Measurements from ENCODE around the gene EYA2.
"Not testable (repeated sequence)": the region's sequence is repeated elsewhere in the genome, so short reads cannot be mapped to it uniquely, and the experiment has no call there.

Gene EYA2, protein sequence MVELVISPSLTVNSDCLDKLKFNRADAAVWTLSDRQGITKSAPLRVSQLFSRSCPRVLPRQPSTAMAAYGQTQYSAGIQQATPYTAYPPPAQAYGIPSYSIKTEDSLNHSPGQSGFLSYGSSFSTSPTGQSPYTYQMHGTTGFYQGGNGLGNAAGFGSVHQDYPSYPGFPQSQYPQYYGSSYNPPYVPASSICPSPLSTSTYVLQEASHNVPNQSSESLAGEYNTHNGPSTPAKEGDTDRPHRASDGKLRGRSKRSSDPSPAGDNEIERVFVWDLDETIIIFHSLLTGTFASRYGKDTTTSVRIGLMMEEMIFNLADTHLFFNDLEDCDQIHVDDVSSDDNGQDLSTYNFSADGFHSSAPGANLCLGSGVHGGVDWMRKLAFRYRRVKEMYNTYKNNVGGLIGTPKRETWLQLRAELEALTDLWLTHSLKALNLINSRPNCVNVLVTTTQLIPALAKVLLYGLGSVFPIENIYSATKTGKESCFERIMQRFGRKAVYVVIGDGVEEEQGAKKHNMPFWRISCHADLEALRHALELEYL

DNA sequence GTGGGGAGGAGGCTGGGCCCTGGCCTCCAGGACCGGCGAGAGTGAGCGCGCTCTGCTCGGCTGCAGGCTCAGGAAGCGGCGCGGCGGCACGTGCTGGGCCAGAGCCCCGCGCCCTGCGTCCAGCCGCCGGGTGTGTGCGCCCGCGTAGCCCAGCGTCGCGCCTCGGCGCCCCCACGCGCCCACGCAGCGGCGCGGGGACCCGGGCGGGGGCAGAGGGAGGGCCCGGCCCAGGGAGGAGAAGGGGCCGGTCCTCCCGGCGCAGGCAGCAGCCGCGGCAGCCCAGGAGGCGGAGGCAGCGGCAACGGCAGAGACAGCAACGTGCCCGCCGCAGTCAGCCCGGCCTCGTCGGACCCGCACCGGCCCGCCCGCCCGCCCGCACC, at the start of gene EYA2:
EYA2 (plus strand) TSS at position 265 of the 380 bp plus-strand sequence. CDS start 95,168 bp downstream, outside the sequence.
- no peak for DNase-seq

DNA sequence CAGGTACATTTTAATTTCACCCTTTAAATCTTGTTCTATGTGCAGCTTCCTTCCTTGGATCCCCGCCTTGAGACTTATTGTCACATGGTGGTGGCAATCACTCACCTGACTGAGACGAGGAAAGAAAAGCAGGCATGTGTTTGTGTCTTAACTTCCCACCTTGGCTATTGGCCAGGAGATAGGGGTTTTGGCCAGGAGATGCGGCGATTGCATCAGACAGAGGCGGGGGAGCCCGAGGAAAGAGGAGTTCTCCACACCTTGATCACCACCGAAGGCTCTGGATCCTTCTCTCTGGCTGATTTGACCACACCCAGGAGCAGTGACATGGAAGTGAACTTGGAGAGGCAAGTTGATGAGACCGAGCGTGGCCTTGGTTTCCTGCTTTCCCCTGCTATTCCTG, 49.7 kb upstream of the EYA2 start:
- no peak for DNase-seq

DNA sequence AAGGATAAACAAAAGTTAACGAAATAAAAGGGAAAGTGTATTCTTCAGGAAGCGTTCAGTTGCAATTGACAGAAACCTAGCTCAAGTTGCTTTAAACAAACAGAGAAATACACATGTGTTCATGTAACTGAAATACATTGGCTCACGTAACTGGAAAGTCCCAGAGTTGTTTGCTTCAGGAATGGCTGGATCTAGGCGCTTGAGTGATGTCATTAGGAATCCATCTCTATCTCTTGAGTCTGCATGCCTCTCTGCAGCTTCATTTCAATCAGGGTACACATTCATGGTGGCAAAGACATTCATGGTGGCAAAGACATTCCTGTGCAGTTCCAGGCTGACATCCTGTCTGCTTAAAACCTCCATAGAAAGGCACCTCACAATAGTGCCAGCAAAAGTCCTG, 45.4 kb upstream of the EYA2 start:
- no peak for DNase-seq

DNA sequence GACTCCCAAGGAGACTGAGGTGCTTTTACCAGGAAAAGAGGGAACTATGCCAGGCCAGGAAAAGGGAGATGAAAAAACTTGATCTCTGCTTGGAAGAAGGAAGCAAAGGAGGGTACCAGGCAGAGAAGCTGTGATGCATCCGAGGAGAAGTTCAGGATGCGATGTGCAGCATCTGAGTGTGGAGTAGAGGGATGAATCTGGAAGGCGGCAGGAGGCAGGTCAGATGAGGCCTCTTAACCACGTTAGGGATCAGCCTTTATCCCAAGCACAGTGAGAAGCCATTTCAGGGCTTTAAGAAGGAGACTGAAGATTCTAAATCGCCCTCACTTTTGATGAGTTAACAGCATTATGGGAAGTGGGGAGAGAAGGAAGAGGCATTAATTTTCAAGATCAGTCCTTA, 44.9 kb upstream of the EYA2 start:
- no peak for DNase-seq

DNA sequence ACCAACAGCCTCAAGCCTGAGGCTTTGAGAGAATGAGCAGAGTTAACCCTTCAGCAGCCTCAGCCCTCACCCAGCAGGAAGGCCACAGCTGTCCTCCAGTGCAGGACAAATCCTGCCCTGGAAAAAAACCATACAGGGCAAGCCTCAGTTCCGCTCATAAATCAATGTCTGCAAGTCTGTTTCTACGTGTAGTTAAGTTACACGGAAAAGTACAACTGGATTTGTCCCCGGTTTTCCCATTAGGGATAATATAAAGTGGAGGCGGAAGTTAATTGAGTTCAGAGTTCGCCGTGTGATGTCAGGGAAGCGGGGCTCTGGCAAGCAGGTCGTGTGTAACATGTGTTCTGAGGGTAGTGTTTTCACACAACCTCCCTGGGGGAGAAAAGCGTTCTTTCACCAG, 44.2 kb upstream of the EYA2 start:
- DNase-seq = no peak

DNA sequence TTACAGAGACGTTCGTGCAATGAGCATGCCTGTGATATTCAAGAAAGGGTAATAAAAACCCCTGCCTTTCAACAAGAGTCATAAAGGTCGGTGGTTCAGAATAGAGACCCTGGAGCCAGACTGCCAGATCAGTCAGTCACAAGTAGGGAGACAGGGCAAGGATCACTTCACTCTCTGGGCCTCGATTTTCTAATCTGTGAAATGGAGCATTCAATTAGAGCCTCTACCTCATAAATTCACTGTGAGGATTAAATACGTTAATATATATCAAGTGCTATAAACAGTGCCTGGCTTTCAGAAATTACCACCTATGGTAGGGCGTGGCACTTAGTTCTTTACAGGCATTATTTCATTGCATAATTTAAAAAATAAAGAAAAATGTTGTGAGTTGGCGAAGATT, 43.7 kb upstream of the EYA2 start:
- no peak for DNase-seq

DNA sequence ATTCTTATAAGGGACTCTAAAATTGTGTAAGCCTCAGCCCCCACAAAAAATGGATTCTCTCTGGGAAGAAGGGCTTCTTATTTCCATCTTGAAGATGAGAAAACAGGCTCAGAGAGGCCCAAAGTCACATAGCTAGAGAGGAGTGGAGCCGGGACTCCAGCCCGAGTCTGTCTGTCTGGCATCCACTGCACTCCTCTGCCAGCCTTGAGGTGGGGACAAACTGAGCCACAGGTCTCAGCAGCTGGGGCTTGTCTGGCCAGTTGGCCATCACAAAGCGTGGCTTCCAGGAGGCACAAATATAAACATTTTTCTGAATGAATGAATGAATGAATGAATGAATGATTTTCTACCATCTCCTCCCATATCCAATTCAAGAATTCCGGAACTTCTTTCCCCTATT, 42.9 kb upstream of the EYA2 start:
- no peak for DNase-seq

DNA sequence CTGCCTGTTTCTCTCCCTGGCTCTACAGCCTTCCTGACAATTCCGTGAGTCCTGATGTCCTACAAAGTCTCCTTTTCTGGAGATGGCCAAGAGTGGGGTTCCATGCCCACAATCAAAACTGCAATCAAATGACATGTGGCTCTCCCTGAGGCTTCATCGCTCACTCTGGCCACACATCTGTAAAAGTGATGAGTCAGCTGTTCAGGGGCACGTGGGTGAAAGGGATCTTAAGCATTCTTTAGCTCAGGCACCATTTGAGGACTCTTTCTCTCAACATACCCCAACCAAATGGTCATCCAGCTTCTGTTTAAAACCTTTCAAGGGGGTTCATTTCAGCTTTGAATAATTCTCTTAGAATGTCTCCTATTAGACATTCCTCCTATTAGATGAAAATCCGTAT, 42.3 kb upstream of the EYA2 start:
- no peak for DNase-seq

DNA sequence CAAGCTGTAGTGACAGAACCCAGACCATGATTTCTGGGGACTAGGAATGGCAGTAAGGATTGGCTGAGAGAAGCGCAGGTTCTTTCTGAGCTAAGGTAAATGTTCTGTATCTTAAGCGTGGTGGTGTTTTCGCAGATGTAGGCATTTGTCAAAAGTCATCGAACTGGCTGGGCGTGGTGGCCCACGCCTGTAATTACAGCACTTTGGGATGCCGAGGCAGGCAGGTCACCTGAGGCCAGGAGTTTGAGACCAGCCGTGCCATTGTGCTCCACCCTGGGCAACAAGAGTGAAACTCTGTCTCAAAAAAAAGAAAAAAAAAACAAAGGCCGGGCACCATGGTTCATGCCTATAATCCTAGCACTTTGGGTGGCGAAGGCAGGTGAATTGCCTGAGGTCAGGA, 40.7 kb upstream of the EYA2 start:
- DNase-seq = no peak

DNA sequence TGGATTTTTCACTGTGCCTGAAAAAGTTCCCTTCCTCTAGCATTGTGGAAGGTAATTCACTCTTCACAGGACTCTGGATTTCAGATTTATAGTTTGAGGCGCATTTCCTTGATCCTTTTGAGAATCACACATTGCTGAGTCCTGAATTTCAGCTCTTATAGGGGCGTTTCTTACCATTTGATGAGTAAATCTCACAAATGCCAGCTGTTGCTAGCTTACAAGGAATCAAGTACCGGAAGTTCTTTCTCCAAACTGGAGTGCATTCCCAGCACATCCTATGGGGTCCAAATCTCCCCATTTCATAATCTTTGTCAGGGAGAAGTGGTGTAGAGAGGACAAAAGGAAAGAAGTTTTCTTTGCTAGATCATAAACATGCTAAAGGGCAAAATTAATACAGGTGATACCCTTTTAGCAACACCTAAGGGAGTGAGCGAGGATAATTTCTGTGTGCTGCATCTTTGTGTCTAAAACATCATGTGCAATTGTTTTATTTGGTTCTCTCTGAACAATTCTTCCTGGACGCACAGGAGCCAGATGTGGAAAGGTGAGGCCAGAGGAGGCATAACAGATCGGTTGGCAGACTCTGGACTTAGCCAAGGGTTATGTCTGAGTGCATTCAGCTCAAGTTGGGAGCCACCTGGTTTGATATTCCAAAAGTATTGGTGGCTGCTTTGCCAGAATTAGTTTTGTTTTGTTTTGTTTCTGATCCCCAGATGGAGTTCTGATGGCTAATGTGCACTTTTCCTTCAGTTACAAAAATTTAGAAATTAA, 37.4 kb upstream of the EYA2 start:
- no peak for DNase-seq

DNA sequence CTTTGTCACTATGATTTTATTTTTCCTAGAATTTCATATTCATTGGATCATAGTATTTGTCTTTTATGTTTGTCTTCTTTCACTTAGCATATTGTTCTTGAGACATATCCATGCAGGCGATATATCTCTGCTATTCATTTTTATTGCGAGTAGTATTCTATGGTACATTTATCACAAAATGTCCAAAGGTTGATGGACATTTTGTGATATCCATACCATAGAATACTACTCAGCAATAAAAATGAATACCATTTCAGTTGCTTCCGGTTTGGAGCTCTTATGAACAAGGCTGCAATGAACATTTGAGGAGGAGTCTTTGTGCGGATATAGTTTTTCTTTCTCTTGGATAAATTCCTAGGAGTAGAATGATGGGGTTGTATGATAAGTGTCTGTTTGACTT, 28.8 kb upstream of the EYA2 start:
- no peak for DNase-seq

DNA sequence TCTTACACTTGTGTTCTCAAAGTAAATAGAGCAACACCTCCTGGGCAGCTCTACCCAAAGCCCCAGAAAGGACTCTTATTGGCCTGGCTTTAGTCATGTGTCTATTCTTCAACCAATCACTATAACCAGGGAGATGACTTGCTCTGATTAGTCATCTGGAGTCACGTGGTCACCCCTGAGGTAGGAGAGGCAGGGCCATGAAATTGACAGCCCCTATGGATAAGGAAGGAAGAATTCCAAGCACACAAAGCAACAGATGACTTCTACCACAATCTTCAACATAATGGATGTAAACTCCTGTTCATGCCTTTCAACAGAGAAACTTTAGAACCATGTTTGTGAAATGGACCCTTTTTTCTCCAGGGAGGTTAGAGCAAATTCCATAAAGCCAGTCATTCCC, 24.6 kb upstream of the EYA2 start:
- DNase-seq = no peak

DNA sequence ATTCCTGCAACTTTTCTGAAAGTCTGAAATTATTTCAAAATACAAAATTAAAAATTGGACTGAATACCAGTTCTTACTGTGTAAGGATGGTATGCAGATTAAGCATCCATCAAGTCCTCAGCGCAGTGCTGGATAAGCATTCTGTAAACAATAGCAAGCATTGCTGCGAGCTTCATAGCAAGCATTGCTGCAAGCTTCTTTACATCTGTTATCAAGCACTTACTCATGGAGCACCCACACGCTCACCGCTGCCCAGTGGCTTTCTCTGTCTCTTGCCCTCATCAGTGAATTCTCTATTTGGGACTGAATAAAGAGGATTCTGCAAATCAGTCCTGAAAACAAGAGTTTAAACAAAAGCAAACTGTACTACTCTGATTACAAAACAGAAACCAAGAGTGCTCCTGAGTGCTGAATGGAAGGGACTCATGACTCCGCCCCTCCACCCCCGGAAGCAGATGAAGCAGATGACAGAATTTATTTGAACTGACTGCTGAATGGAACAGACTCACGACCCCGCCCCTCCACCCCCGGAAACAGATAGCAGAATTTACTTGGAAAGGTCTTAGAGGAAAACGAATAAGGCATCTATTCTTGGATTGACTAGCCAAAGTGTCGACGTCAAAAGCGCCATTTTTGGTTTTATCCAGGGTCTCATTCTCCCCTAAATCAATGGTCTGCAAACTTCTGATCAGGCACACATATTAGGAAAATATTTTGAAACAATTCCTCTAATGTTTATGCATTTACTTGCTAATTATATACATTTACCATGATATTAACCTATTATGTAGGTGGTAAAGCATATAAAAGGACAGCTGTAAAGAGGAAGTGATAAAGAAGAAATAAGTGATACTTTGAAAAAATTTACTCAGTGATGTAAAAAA, 22.1 kb upstream of the EYA2 start:
- DNase-seq = no peak

DNA sequence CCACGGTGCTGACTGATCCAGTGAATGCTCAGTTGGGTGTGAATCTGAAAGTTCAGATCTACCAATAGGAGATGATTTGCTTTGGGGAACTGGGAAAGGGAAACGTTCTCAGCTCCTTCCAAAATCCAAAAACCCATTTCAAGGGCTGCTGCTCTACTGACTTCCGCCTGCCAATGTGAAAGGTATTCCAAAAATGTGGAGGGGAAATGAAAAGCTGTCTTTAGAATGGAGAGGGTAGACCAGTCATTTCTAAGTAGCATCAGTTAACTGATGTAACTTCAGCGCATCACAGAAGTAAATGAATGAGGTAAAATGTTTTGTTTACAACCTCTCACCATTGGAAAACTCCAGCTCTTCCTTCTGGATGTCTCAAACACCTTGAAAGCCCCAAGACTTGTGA, 19.6 kb upstream of the EYA2 start:
- DNase-seq = no peak

DNA sequence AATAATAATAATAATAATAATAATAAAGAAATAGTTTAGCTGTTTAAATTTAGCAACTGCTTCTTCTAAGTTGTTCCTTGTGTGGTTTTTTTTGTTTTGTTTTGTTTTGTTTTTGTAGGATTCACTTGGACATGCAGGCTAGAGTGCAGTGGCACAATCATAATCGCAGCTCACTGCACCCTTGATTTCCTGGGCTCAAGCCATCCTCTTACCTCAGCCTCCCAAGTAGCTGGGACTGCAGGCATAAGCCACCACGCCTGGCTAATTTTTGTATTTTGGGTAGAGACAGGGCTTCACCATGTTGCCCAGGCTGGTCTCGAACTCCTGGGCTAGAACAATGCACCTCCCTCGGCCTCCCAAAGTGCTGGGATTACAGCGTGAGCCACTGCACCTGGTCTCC, 15.3 kb upstream of the EYA2 start:
- no peak for DNase-seq

DNA sequence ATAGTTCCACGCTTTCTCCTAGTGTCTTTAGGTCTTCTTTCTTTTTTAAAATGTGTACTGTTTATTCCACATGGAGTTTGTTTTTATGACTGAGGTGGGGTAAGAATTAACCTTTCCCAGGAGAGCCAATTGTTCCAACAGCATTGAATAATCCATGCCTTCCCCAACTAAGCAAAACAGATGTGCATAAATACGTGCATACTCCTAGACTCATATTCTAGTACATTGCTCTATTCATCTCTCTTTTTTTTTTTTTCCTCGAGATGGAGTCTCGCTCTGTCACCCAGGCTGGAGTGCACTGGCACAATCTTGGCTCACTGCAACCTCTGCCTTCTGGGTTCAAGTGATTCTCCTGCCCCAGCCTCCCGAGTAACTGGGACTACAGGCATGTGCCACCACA, 14.7 kb upstream of the EYA2 start:
- DNase-seq = not testable (repeated sequence)

DNA sequence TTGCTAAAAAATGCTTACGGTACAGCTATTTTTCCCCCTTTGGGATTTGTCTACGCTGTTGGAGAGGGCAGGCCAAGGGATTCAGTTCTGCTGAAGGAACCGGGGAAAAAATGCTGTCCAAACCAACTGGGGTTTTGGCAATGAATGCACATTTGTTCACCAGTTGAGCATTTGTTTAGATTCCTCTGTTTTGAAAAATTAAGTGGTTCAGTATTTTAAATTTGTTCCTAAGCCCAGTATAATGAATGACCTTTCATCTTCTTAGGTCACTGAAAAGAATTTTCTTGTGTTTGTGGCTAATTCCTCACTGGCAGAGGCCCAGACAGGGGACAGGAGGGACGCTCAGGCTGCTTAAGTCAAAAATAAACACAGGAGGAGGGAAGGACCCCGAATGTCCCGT, 10.8 kb upstream of the EYA2 start:
- DNase-seq = no peak

DNA sequence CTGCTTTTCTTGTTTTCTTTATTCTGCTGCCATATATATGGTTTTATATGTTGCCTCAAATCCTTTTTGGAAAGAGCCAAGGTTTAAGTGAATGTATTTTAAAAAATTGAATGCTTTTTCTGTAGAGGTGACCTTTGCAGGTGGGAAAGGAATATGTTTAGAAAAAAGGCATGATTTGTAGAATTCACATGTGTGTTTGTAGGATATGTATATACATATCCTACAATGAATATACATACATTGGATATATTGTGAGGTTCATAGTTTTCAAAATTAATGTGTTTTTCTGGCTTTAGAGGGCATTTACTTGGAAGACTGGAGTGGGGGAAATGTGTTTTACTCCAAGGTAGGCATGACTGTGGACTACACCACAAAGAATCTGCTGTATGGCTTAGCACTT, 4.0 kb upstream of the EYA2 start:
- DNase-seq = no peak

DNA sequence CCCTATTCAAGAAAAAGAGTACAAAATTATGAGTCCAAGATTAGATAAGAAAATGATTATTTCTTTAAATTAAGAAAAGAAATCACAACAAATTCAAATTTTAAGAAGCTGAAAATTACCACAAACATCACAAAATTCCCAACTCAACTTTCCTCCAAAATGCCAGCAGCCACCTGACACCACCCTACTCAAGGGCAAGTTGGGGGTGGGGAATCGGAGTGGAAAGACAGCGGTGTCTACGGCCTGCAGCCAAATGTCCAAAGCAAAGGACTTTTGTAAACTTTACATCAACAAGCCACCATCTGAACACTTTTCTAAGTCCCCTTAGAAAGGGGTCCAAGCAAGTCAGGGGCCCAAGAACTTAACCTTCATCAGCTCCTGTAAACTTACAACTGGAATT, 1.6 kb upstream of the EYA2 start:
- DNase-seq = no peak

DNA sequence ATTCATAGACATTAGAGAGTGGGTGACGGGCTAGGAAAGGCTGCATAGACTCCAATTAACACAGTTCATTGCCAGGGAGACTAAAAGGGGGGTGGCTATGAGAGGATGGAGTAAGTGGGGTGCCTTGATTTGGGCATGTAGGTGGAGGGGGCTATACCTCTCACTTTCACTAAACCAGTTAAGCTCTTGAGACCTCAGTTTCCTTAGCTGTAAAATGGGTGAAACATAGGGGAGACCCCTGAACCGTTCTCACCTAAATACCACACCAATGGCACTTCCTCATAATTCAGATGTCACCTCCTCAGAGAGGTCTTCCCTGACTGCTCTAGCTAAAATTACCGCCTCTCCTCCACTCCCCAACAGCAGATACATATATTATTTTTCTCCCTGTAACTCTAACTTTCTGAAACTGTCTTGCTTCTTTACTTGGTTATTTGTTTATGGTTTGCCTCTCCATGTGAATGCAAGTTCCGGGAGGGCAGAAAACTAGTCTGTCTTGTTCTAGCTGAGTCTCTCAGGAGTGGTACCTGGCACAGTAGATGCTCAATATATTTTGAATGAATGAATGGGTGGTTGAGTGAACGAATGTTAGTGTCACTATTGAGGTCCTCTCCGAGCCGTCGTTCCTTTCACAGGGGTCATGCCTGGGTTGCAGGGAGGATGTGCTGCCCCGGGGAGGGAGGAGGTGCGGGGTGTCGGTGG, 615 bp upstream of the EYA2 start:
- DNase-seq = no peak

DNA sequence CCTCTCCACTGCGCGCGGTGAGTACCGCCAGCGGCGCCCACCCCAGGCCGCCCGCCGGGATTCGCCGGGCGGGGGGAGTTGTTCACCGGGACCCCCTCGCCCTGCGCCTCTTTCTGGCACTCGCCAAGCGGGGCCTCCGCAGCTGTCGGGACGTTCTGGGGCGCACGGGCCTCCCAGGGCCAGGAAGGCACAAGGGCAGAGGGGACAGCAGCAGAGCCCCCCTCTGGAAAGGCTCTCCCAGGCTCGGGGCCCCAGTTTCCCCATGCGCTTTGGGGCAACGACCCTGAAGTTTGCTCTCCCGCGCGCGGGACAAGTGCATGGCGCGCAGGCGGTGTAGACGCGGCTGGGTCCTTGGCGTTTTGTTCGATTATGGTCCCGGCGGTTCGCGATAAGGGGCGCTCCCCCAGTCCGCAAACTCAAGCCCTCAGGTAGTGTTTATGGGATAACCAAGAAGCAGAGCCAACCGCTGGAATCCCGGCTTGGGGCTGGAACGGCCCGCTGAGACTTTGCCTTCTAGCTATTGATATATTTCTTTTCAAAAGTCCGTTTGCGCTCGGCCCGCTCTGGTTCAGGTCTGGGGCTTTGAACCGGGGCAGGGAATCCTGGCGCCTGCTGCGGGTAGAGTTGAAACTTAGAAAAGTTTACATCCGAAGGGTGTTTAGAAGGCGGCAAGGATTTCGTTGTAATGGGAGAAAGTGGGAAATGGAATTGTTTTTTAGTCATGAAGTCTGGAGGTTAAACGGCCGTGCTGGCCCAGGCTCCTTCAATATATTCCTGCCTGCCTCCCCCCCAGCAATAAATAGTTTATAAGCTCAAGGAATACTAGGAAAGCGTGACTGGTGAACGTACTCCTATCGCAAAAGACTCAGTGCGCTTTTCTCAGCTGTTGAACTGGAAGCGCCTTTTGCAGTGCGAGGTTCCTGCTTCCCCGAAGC, 595 bp downstream of the EYA2 start:
- no peak for DNase-seq

DNA sequence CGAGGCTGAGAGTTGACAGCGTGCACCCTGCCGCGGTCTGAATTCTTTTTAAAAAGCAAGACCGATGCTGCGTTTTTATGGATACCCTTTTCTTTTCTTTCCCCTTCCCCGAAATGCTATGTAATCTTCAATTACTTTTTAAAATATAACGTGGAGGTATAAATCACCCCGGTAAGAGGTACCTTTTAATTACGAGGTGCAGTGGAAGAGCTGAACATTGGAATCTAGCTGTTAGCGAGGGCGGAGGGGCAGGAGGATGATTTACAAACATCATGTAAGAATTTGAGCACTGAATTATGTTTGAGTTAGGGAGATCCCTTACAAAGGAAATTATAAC, 1.2 kb downstream of the EYA2 start:
- DNase-seq = no peak
